ENCODE results near the gene PTGER1.

PTGER1 gene

GRCh38 chr19:14475251-14476073 is at the start of gene PTGER1:
Gene PTGER1 (minus strand): TSS chr19:14475354. CDS start chr19:14474320, 1,034 bp downstream.
- Mint-ChIP-seq H3K36me3 (ENCODE audit: low read depth) (peaks cover 42% of the 10 kb centered on the region), H3K4me3 (no peak within 1 kb of the TSS), H3K4me1 (ENCODE audit: low read depth) (peaks cover 52% of the 10 kb centered on the region), H3K9me3 (no peaks in the 10 kb centered on the region), H3K27me3 (peaks cover 75% of the 10 kb centered on the region), H3K27ac (no peak within 1 kb of the TSS)
- intact Hi-C loops (cut with micrococcal nuclease): no loop called here

- H3K4me3 Mint-ChIP-seq: no peak overlapping the region
- peak overlapping the region; percentile 97 for H3K27ac Mint-ChIP-seq
- intact Hi-C loops (cut with micrococcal nuclease): no loop called here
- H3K4me1 Mint-ChIP-seq (ENCODE audit: low read depth): peaks cover 41% of the 10 kb centered on the region
- peaks cover 28% of the 10 kb centered on the region for H3K36me3 Mint-ChIP-seq (ENCODE audit: low read depth)
- no peaks in the 10 kb centered on the region for H3K27me3 Mint-ChIP-seq
- no peaks in the 10 kb centered on the region for H3K9me3 Mint-ChIP-seq
Observed at GRCh38 chr19:14520543-14520942, 45.4 kb upstream of the PTGER1 start.

GRCh38 chr19:14519860-14520407 is 44.8 kb upstream of the PTGER1 start:
- peaks cover 48% of the 10 kb centered on the region for H3K4me1 Mint-ChIP-seq (ENCODE audit: low read depth)
- peak overlapping the region; percentile 97 for H3K27ac Mint-ChIP-seq
- H3K4me3 Mint-ChIP-seq: peak overlapping the region; percentile 58
- H3K27me3 Mint-ChIP-seq: no peaks in the 10 kb centered on the region
- H3K9me3 Mint-ChIP-seq: no peaks in the 10 kb centered on the region
- H3K36me3 Mint-ChIP-seq (ENCODE audit: low read depth): peaks cover 34% of the 10 kb centered on the region
- intact Hi-C loops (cut with micrococcal nuclease): no loop called here

- intact Hi-C loops (cut with micrococcal nuclease): no loop called here
- Mint-ChIP-seq H3K4me3 (peak overlapping the region; percentile 58), H3K27ac (peak overlapping the region; percentile 97), H3K36me3 (ENCODE audit: low read depth) (peaks cover 40% of the 10 kb centered on the region), H3K4me1 (ENCODE audit: low read depth) (peaks cover 53% of the 10 kb centered on the region), H3K9me3 (no peaks in the 10 kb centered on the region), H3K27me3 (no peaks in the 10 kb centered on the region)
Observed at GRCh38 chr19:14519245-14519859, 44.2 kb upstream of the PTGER1 start.

- Mint-ChIP-seq H3K36me3 (ENCODE audit: low read depth) (peaks cover 49% of the 10 kb centered on the region), H3K4me1 (ENCODE audit: low read depth) (peaks cover 59% of the 10 kb centered on the region), H3K4me3 (peak within 1 kb of the TSS; percentile 89), H3K9me3 (no peaks in the 10 kb centered on the region), H3K27me3 (no peaks in the 10 kb centered on the region), H3K27ac (peak within 1 kb of the TSS; percentile 97)
- intact Hi-C loops (cut with micrococcal nuclease): loop anchor here (1.0 kb wide), 1 partner anchor 11 kb away; the partner anchor contains the start of gene TECR
Observed at GRCh38 chr19:14517840-14518505, 42.8 kb upstream of the PTGER1 start, which contains the start of gene DNAJB1. Gene DNAJB1 (minus strand): TSS chr19:14518397. CDS start chr19:14518349, 48 bp downstream.

- Mint-ChIP-seq H3K36me3 (ENCODE audit: low read depth) (peaks cover 49% of the 10 kb centered on the region), H3K4me3 (peak overlapping the region; percentile 89), H3K9me3 (no peaks in the 10 kb centered on the region), H3K27ac (peak overlapping the region; percentile 97), H3K4me1 (ENCODE audit: low read depth) (peaks cover 55% of the 10 kb centered on the region), H3K27me3 (no peaks in the 10 kb centered on the region)
- intact Hi-C loops (cut with micrococcal nuclease): no loop called here
Observed at GRCh38 chr19:14517446-14517839, 42.3 kb upstream of the PTGER1 start.

GRCh38 chr19:14516746-14517438 is 41.7 kb upstream of the PTGER1 start:
- Mint-ChIP-seq H3K4me1 (ENCODE audit: low read depth) (peaks cover 55% of the 10 kb centered on the region), H3K36me3 (ENCODE audit: low read depth) (peaks cover 49% of the 10 kb centered on the region)
- intact Hi-C loops (cut with micrococcal nuclease): no loop called here

GRCh38 chr19:14516048-14516534 is 40.9 kb upstream of the PTGER1 start:
- no peaks in the 10 kb centered on the region for H3K9me3 Mint-ChIP-seq
- no peak overlapping the region for H3K27ac Mint-ChIP-seq
- intact Hi-C loops (cut with micrococcal nuclease): no loop called here
- H3K27me3 Mint-ChIP-seq: no peaks in the 10 kb centered on the region
- H3K4me1 Mint-ChIP-seq (ENCODE audit: low read depth): peaks cover 60% of the 10 kb centered on the region
- H3K4me3 Mint-ChIP-seq: peak overlapping the region; percentile 89
- H3K36me3 Mint-ChIP-seq (ENCODE audit: low read depth): peaks cover 49% of the 10 kb centered on the region

More at GRCh38 chr19:14516746-14517438, 41.7 kb upstream of the PTGER1 start:
- Mint-ChIP-seq H3K9me3 (no peaks in the 10 kb centered on the region), H3K27ac (peak overlapping the region; percentile 97), H3K4me3 (peak overlapping the region; percentile 89), H3K27me3 (no peaks in the 10 kb centered on the region)

- no peak overlapping the region for H3K27ac Mint-ChIP-seq
- H3K36me3 Mint-ChIP-seq (ENCODE audit: low read depth): peaks cover 49% of the 10 kb centered on the region
- peaks cover 65% of the 10 kb centered on the region for H3K4me1 Mint-ChIP-seq (ENCODE audit: low read depth)
- no peaks in the 10 kb centered on the region for H3K27me3 Mint-ChIP-seq
- intact Hi-C loops (cut with micrococcal nuclease): no loop called here
- H3K9me3 Mint-ChIP-seq: no peaks in the 10 kb centered on the region
- H3K4me3 Mint-ChIP-seq: no peak overlapping the region
Observed at GRCh38 chr19:14515501-14516047, 40.4 kb upstream of the PTGER1 start.

- Mint-ChIP-seq H3K27me3 (no peaks in the 10 kb centered on the region), H3K27ac (no peak overlapping the region), H3K4me3 (no peak overlapping the region), H3K4me1 (ENCODE audit: low read depth) (peaks cover 66% of the 10 kb centered on the region), H3K36me3 (ENCODE audit: low read depth) (peaks cover 49% of the 10 kb centered on the region), H3K9me3 (no peaks in the 10 kb centered on the region)
- intact Hi-C loops (cut with micrococcal nuclease): no loop called here
Observed at GRCh38 chr19:14514215-14514863, 39.2 kb upstream of the PTGER1 start.

GRCh38 chr19:14512406-14512961 is 37.3 kb upstream of the PTGER1 start:
- peaks cover 62% of the 10 kb centered on the region for H3K4me1 Mint-ChIP-seq (ENCODE audit: low read depth)

GRCh38 chr19:14511229-14511593 is 36.1 kb upstream of the PTGER1 start:
- peak overlapping the region; percentile 62 for H3K4me3 Mint-ChIP-seq
- H3K36me3 Mint-ChIP-seq (ENCODE audit: low read depth): peaks cover 28% of the 10 kb centered on the region
- intact Hi-C loops (cut with micrococcal nuclease): no loop called here
- H3K4me1 Mint-ChIP-seq (ENCODE audit: low read depth): peaks cover 58% of the 10 kb centered on the region
- no peaks in the 10 kb centered on the region for H3K9me3 Mint-ChIP-seq
- no peaks in the 10 kb centered on the region for H3K27me3 Mint-ChIP-seq
- peak overlapping the region; percentile 86 for H3K27ac Mint-ChIP-seq

More at GRCh38 chr19:14512406-14512961, 37.3 kb upstream of the PTGER1 start:
- H3K27me3 Mint-ChIP-seq: no peaks in the 10 kb centered on the region
- no peak overlapping the region for H3K4me3 Mint-ChIP-seq
- no peak overlapping the region for H3K27ac Mint-ChIP-seq
- H3K9me3 Mint-ChIP-seq: no peaks in the 10 kb centered on the region
- H3K36me3 Mint-ChIP-seq (ENCODE audit: low read depth): peaks cover 41% of the 10 kb centered on the region
- intact Hi-C loops (cut with micrococcal nuclease): no loop called here
